RWPE1 (cell line): Measurements from ENCODE around the gene TAGLN.

Source experiments
- CTCF ChIA-PET: fragments of 350-600 bp; sonication (Branson Sonifier 250); formaldehyde crosslinking; extraction: SDS; loops from one replicate; lab custom pipeline; 2021; lab: Yijun Ruan, JAX
- POLR2A ChIA-PET: fragments of 400-600 bp; formaldehyde crosslinking; extraction: SDS; loops from one replicate; lab custom pipeline; 2020; ENCODE audit warnings: antibody characterized with exemption; ENCODE audit not compliant: low non-redundant PET; lab: Yijun Ruan, JAX
- DNase-seq: peaks from one replicate; pipeline ENCODE4 v3.0.0; 2012; ENCODE audit warnings: low spot score
- H3K27ac ChIP-seq: fragments of 450-650 bp; 2 replicates; pipeline ENCODE4 v1.5.1; 2017
- CTCF ChIP-seq: fragments of 450-650 bp; conservative IDR thresholded peaks from 2 replicates; pipeline ENCODE4 v1.5.1; 2017; ENCODE audit warnings: low read depth, mild to moderate bottlenecking

The TAGLN gene

GRCh38 chr11:117232911-117233409, 33.8 kb downstream of the TAGLN start:
- no peak for TF ChIP-seq CTCF
- CTCF ChIA-PET = interaction anchor here (0.7 kb wide), 1 partner anchor 1307 kb away, joined by 4 read pairs; no protein-coding TSS in a partner anchor
- DNase-seq = peak; percentile 26
- POLR2A ChIA-PET = no interaction called here
- H3K27ac ChIP-seq = peak overlapping the region; percentile 84

- DNase-seq = no peak
- H3K27ac ChIP-seq = no peak overlapping the region
- ChIA-PET CTCF (no interaction called here), POLR2A (no interaction called here)
- no peak for TF ChIP-seq CTCF
Observed at GRCh38 chr11:117238221-117238620, 39.1 kb downstream of the TAGLN start.

GRCh38 chr11:117239295-117239694, 40.1 kb downstream of the TAGLN start:
- DNase-seq = peak; percentile 78
- POLR2A ChIA-PET = no interaction called here
- TF ChIP-seq CTCF = no peak
- CTCF ChIA-PET = interaction anchor here (0.6 to 1.0 kb wide), 3 partner anchors 12 to 36 kb away, joined by 3 read pairs; no protein-coding TSS in a partner anchor
- no peak overlapping the region for H3K27ac ChIP-seq

- CTCF ChIA-PET = no interaction called here
- H3K27ac ChIP-seq = no peak overlapping the region
- DNase-seq = no peak
- POLR2A ChIA-PET = no interaction called here
- TF ChIP-seq CTCF = no peak
Observed at GRCh38 chr11:117248341-117248740, 49.2 kb downstream of the TAGLN start.

- no peak for DNase-seq
- TF ChIP-seq CTCF = no peak
- H3K27ac ChIP-seq = no peak overlapping the region
- ChIA-PET CTCF (no interaction called here), POLR2A (no interaction called here)
Observed at GRCh38 chr11:117249571-117249970, 50.4 kb downstream of the TAGLN start.

- no peak overlapping the region for H3K27ac ChIP-seq
- no peak for DNase-seq
- TF ChIP-seq CTCF = no peak
- ChIA-PET POLR2A (no interaction called here), CTCF (no interaction called here)
Observed at GRCh38 chr11:117251506-117251905, 52.3 kb downstream of the TAGLN start.
